Smooth muscle cell (in vitro differentiated cells): ENCODE data around the gene NIFK. TPM values are rescaled to one million over a fixed set of nuclear protein-coding genes. Genes with fewer than 3 reads are reported as not detected.
"Not testable (repeated sequence)": the region's sequence is repeated elsewhere in the genome, so short reads cannot be mapped to it uniquely, and the experiment has no call there.

Experiments
- DNase-seq: peaks from one replicate; lab custom pipeline; 2025; ENCODE audit not compliant: unreplicated experiment; lab: John Stamatoyannopoulos, UW
- H2AFZ ChIP-seq: fragments of 200-600 bp; sonication (generic); 2 replicates; pipeline ENCODE4 v1.6.0; 2016; ENCODE audit warnings: antibody characterized with exemption, low read depth, mild to moderate bottlenecking
- H3F3A ChIP-seq: fragments of 200-600 bp; sonication (generic); 2 replicates; pipeline ENCODE4 v1.6.0; 2017; ENCODE audit warnings: antibody characterized with exemption, low read depth
- H3K27ac ChIP-seq: fragments of 200-600 bp; sonication (generic); 2 replicates; pipeline ENCODE4 v1.5.1; 2016; ENCODE audit warnings: low read depth, mild to moderate bottlenecking
- H3K27me3 ChIP-seq: fragments of 200-600 bp; sonication (generic); 2 replicates; pipeline ENCODE4 v1.6.1; 2016; ENCODE audit warnings: low read depth, mild to moderate bottlenecking
- H3K36me3 ChIP-seq: fragments of 200-600 bp; sonication (generic); 2 replicates; pipeline ENCODE4 v1.5.1; 2016; ENCODE audit warnings: low read depth
- H3K4me1 ChIP-seq: fragments of 200-600 bp; sonication (generic); 2 replicates; pipeline ENCODE4 v1.5.1; 2016; ENCODE audit warnings: low read depth
- H3K4me2 ChIP-seq: fragments of 200-600 bp; sonication (generic); 2 replicates; pipeline ENCODE4 v1.6.0; 2016; ENCODE audit warnings: mild to moderate bottlenecking
- H3K4me3 ChIP-seq: fragments of 200-600 bp; sonication (generic); 2 replicates; pipeline ENCODE4 v1.5.1; 2016; ENCODE audit warnings: mild to moderate bottlenecking
- H3K79me2 ChIP-seq: fragments of 200-600 bp; sonication (generic); 2 replicates; pipeline ENCODE4 v1.6.0; 2016; ENCODE audit warnings: low read depth, mild to moderate bottlenecking
- H3K9ac ChIP-seq: fragments of 200-600 bp; sonication (generic); 2 replicates; pipeline ENCODE4 v1.6.0; 2016; ENCODE audit warnings: low read depth
- H3K9me3 ChIP-seq: fragments of 200-600 bp; sonication (generic); replicated peaks from 2 replicates; pipeline ENCODE4 v1.5.1; 2016; ENCODE audit warnings: low read depth
- H4K20me1 ChIP-seq: fragments of 200-600 bp; sonication (generic); 2 replicates; pipeline ENCODE4 v1.6.0; 2016; ENCODE audit warnings: low read depth
- CTCF ChIP-seq: fragments of 200-600 bp; sonication (generic); IDR thresholded peaks from 2 replicates; pipeline ENCODE4 v1.5.1; 2017; ENCODE audit warnings: borderline replicate concordance, mild to moderate bottlenecking, antibody characterized with exemption; ENCODE audit not compliant: insufficient read depth, poor library complexity, severe bottlenecking
- WGBS: methylation state at CpG from one replicate; pipeline ENCODE4 v1.1.7; 2016; ENCODE audit warnings: low lambda C conversion rate; 5-methylcytosine and 5-hydroxymethylcytosine counted together
- polyA plus RNA-seq: library from polyadenylated mRNA; unstranded; fragments of >200 nt; fragmentation: Nextera tagmentation; extraction: Ambion mirVana; gene quantifications from 2 replicates; pipeline ENCODE4 v1.2.1, GENCODE V29; 2016
- total RNA-seq: library from RNA; depleted of rRNA; stranded (reverse); fragments of >200 nt; gene quantifications from 2 replicates; pipeline ENCODE4 v1.2.3, GENCODE V29; 2014

Gene NIFK
- total and polyA plus RNA-seq, 2 experiments from 2014 or later: 43.6 to 92.5 TPM

GRCh38 chr2:121740973-121741372, 4.3 kb upstream of the NIFK start:
- WGBS: 89% methylated on average over 6 of the region's 6 CpGs

GRCh38 chr2:121736140-121736461, 574 bp downstream of the NIFK start:
- no peak for TF ChIP-seq CTCF
- Histone ChIP-seq H2AFZ (peak overlapping the region; percentile 94), H3K79me2 (peaks cover 34% of the 10 kb centered on the region), H3K4me2 (peak overlapping the region; percentile 85), H3K4me3 (peak overlapping the region; percentile 80), H4K20me1 (peaks cover 5% of the 10 kb centered on the region), H3K9ac (peak overlapping the region; percentile 85), H3K9me3 (no peaks in the 10 kb centered on the region), H3K4me1 (peaks cover 8% of the 10 kb centered on the region), H3K27ac (peak overlapping the region; percentile 36), H3F3A (no peaks in the 10 kb centered on the region), H3K36me3 (peaks cover 6% of the 10 kb centered on the region), H3K27me3 (no peaks in the 10 kb centered on the region)
- WGBS: 1% methylated on average over 8 of the region's 8 CpGs
- no peak for DNase-seq

More at GRCh38 chr2:121740973-121741372, 4.3 kb upstream of the NIFK start:
- Histone ChIP-seq H3K9me3 (no peaks in the 10 kb centered on the region), H2AFZ (no peak overlapping the region), H3K79me2 (peaks cover 7% of the 10 kb centered on the region), H3K4me3 (no peak overlapping the region), H3F3A (no peaks in the 10 kb centered on the region), H3K27ac (no peak overlapping the region), H4K20me1 (no peaks in the 10 kb centered on the region), H3K9ac (no peak overlapping the region), H3K27me3 (no peaks in the 10 kb centered on the region), H3K4me1 (no peaks in the 10 kb centered on the region), H3K4me2 (no peak overlapping the region), H3K36me3 (no peaks in the 10 kb centered on the region)
- no peak for TF ChIP-seq CTCF
- no peak for DNase-seq

GRCh38 chr2:121735518-121736074, 1.1 kb downstream of the NIFK start:
- peak overlapping the region; percentile 85 for H3K4me2 ChIP-seq
- peak overlapping the region; percentile 80 for H3K4me3 ChIP-seq
- peaks cover 8% of the 10 kb centered on the region for H3K4me1 ChIP-seq
- peak overlapping the region; percentile 85 for H3K9ac ChIP-seq
- H3F3A ChIP-seq: no peaks in the 10 kb centered on the region
- H3K79me2 ChIP-seq: peaks cover 34% of the 10 kb centered on the region
- 50% methylated on average over 10 of the region's 10 CpGs for WGBS
- no peaks in the 10 kb centered on the region for H3K9me3 ChIP-seq
- TF ChIP-seq CTCF: no peak
- H2AFZ ChIP-seq: no peak overlapping the region
- H3K36me3 ChIP-seq: peaks cover 6% of the 10 kb centered on the region
- no peak for DNase-seq
- H4K20me1 ChIP-seq: peaks cover 5% of the 10 kb centered on the region
- H3K27ac ChIP-seq: peak overlapping the region; percentile 18
- H3K27me3 ChIP-seq: no peaks in the 10 kb centered on the region

- not testable (repeated sequence) for H3K4me1 ChIP-seq, H3K9me3 ChIP-seq, H3K27me3 ChIP-seq, DNase-seq, H3K9ac ChIP-seq, H2AFZ ChIP-seq, H3F3A ChIP-seq, H3K4me3 ChIP-seq, H3K27ac ChIP-seq, H4K20me1 ChIP-seq, H3K4me2 ChIP-seq
- H3K36me3 ChIP-seq: peaks cover 13% of the 10 kb centered on the region
- 97% methylated on average over 11 of the region's 11 CpGs for WGBS
- peaks cover 34% of the 10 kb centered on the region for H3K79me2 ChIP-seq
Observed at GRCh38 chr2:121734544-121734943, 2.1 kb downstream of the NIFK start.
